DLD1 (cell line): ENCODE data around the gene REEP3.
"Not testable (repeated sequence)": the region's sequence is repeated elsewhere in the genome, so short reads cannot be mapped to it uniquely, and the experiment has no call there.

ENCODE experiments used
- in situ Hi-C: cut with HindIII; loops from 2 replicates; pipeline ENCODE4 v1.10.0; 2017; ENCODE audit warnings: low sequenced_read_pairs

Gene REEP3

GRCh38 chr10:63544418-63544817 lies 23.2 kb downstream of the REEP3 start:
- in situ Hi-C loops = no loop called here

DNA sequence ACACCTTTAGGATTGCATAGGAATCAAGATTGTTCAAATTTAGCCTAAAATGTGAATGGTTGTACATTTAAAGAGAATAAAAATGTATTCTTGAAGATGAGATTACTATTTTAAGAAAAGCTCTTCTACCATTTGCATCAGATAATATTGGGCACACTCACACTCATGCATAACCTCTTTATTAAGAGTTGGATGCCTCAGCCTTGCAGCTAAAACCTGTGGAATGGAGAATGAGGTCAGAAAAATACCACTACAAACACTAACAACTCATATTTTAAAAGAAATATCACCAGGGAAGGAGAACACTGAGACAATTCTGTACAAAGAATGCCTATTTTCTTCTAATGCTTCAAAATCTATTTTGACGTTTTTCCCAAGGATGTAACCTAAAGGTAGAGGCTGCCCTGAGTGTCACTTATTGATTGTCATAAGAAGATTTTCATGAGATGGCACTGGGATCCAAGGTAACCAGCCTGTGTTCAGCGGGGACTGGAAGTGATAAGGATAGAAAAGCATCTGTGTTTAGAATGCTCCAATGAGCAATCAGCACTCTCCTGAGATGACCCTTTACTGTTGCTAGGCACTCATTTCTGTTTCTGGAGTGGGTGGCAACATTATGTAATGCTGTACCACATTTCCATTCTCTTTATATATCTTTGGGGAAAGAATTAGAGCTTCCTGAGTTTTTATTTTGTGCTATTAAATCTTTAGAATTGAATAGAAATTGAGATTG lies 26.6 kb downstream of the REEP3 start:
- in situ Hi-C loops = no loop called here

- in situ Hi-C loops = no loop called here
These were observed 27.7 kb downstream of the REEP3 start for GRCh38 chr10:63548860-63549259.

DNA sequence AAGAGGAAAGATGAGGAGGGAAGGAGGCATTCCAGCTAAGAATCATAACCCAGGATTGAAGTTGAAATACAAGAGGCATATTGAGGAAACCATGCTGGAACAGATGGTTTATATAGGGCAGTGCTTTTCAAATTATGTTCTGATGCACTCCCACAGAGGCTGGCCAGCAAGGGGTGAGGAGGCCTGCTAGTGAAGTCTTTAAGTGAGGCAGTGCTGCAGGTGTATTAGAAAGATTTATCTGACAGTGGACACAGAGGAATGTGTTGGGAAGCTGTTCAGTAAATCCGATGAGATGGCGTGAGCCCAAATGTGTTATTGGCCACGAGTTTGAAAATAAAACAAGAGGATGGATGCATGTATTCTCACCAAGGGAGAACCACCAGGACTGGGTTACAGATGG lies 28.6 kb downstream of the REEP3 start:
- in situ Hi-C loops = no loop called here

DNA sequence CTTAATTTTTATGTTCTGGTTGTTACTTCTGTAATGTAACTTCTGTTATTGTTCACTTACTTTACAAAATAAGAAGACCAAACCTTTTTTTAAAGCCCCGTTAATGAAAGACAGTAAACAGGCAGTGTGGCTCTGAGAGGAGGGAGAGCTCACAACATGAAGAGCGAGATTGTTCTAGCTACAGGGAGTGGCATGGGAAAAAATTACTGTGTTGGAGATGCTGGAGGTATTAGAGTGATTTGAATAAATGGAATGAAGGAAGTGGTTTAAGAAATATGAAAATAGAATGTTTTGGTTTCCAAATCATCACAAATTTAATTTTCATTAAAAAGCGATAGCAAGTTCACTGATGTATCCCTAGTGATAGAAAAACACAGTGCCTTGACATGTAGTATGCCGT lies 31.8 kb downstream of the REEP3 start:
- in situ Hi-C loops = no loop called here

- in situ Hi-C loops = no loop called here
These were observed 32.3 kb downstream of the REEP3 start for GRCh38 chr10:63553473-63553872.

DNA sequence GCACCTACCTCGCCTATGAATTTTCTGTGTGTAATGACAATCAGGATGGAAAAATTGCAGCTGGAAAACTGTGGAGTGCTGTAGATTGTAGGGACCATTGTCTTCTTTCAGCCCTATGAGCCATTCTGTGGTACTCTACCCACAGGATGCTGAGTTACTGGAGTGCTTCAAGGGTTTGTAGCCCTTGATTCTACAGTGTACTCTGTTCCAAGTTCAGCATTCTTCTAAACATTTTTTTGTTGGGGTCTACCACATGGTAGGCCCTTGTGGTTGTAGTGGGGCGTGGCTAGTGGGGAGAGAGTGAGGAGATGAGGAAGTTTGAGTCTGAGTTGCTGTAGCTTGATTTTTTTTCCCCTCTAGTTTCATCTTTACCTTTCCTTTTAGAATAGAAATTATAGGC lies 33.5 kb downstream of the REEP3 start:
- in situ Hi-C loops = no loop called here

DNA sequence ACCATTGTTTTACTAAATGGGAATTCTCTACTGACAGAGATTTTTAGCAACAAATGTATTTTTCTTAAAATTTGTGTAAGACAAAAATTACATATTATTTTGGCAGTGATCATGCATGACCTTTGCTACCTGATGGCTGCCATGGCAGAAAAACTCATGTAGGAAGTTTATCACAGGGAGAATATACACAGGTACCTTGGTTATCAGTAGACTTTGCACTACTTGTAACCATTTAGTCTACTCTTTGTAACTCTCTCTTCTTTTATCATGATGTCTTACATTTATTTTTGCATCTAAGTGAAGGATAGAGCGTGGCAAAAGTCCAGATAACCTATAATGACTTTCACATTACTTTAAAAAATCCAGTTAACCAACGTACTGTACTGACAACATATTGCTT lies 34.1 kb downstream of the REEP3 start:
- in situ Hi-C loops = no loop called here

GRCh38 chr10:63558132-63558784 lies 37.1 kb downstream of the REEP3 start:
- in situ Hi-C loops = no loop called here

DNA sequence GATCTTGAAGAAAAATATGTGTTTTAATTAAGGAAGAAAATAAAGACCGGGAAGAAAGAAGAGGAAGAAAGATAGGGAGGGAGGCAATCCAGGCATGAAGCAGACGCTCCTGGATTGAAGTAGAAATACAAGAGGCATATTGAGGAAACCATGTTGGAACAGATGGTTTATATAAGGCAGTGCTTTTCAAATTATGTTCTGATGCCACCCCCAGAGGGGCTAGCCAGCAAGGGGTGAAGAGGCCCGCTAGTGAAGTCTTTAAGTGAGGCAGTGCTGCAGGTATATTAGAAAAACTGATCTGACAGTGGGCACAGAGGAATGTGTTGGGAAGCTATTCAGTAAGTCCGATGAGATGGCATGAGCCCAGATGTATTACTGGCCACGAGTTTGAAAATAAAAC lies 40.1 kb downstream of the REEP3 start:
- in situ Hi-C loops = no loop called here

- in situ Hi-C loops = no loop called here
These were observed 41.2 kb downstream of the REEP3 start for GRCh38 chr10:63562391-63562790.

DNA sequence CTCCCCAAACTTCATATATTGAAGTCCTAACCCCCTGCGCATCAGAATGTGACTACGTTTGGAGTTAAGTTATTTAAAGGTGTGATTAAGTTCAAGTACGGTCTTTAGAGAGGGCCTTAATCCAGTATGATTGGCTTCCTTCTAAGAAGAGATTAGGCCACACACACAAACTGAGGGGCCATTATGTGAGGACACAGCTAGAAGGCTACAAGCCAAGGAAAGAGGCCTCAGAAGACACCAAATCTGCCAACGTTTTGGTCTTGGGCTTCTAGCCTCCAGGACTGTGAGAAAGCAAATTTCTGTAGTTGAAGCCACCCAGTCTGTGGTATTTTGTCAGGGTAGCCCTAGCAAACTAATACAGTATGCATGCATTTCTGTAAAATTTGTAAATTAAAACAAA lies 41.7 kb downstream of the REEP3 start:
- in situ Hi-C loops = no loop called here

- in situ Hi-C loops = no loop called here
These were observed 42.4 kb downstream of the REEP3 start for GRCh38 chr10:63563623-63564022.

DNA sequence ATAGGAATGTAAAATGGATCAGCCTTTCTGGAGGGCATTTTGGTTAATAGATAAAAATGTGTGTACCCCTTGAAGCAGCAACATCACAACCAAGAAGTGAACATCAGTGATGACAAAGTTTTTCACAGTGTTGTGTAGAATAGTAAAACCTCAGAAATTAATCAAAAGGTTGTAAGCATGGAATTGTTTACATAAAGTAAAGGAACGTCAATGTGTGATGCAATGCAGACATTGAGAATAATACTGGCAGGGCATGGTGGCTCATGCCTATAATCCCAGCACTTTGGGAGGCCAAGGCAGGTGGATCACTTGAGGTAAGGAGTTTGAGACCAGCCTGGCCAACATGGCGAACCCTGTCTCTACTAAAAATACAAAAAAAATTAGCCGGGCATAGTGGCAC lies 43.5 kb downstream of the REEP3 start:
- in situ Hi-C loops = not testable (repeated sequence)

DNA sequence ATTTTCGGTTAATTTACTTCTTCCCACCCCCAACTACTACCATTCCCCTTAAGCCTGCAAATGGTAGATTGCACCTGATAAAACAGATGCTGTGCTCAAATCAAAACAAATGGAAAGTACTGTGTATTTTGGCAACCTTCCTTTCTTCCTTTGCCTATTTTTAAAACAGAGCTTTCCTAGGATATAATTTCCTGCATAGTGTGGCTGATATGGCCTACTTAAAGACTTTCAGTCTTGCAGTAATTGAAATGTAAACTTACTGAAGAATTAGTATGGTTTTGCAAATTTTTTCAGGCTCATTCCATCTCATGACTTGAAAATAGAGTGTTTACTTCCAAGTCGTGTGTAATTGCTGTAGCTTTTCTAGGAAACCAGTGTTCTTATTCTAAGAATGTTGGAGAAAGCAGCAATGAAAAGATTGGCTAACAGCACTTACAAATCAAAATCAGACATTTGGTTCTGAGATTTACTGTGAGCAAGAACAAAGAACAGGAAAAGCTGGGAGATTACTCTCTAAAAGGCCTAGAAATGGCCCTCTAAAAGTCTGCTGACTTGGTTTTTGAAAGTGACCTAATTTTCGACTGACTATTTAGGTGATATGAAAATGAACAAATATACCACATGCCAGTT lies 52.0 kb downstream of the REEP3 start:
- in situ Hi-C loops = no loop called here

- in situ Hi-C loops = no loop called here
These were observed 52.8 kb downstream of the REEP3 start for GRCh38 chr10:63574011-63574410.

DNA sequence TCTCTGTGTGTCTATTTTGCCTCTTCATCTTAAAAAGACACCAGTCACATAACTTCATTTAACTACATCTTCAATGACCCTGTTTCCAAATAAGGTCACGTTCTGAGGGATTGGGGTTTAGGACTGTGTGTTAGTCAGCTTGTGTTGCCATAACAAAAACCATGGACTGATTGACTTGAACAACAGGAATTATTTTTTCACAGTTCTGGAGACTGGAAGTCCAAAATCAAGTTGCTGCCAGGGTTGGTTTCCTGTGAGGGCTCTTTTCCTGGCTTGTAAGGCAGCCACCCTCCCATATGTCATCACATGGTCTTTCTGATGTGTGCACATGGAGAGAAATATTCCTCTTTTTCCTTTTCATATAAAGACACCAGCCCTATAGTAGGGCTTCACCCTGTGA lies 55.3 kb downstream of the REEP3 start:
- in situ Hi-C loops = no loop called here

DNA sequence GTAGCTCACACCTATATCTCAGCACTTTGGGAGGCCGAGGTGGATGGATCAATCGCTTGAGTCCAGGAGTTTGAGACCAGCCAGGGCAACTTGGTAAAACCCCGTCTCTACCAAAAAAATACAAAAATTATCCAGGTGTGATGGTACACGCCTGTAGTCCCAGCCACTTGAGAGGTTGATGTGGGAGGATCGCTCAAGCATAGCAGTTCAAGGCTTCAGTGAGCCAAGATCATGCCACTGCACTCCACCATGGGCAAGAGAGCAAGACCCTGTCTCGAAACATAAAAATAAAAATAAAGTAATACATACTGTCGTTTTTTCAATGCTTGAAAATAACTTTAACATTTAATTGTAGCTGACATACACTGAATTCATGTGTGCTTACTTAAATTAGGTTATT lies 57.3 kb downstream of the REEP3 start:
- in situ Hi-C loops = no loop called here

DNA sequence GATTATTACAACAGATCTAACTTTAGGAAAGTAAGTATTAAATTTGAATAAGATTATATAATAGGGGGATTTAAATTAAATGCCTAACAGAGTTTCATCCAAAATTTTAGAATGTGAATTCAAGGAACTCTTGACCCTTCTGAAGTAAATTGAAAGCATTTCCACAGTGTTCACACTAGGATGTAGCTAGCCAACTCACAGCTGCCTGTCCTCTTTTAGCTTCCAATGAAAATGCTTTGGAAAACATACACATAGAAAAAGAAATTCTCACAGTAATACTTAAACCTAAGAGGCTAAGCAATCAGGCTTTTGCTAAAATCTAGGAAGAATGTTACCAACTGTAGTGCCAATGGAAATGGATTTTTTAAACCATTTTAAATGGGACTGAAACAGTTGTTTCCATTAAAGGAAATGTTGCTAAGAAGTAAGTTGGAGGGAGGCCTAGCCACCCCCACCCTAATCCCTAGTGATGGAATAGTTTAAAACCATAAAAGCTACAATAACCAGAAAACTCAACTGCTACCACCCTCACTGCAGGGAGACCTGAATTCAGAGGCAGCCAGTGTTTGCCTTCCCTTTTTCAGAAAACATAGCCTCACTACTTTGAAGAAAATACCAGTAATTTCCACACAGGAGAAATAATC lies 58.3 kb downstream of the REEP3 start:
- in situ Hi-C loops = no loop called here

DNA sequence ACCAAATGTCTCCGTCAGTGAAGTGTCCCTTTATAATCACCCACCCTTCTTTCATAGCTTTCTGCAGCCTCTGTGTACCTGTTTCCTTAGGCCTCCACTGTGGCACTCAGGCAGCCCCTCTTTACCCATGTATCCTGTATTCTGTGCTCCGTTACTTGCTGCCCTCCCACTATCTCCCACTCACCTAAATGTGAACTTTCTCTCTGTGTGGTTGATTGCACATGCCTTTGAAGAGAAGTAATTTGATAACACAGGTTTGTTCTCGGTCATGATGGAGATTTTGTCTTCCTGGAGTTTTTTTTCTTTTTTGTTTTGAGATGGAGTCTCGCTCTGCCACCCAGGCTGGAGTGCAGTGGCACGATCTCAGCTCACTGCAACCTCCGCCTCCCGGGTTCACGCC lies 61.5 kb downstream of the REEP3 start:
- in situ Hi-C loops = no loop called here

GRCh38 chr10:63583397-63583796 lies 62.2 kb downstream of the REEP3 start:
- in situ Hi-C loops = no loop called here
